Calu3 (cell line): ENCODE measurements around the gene FGD5. TPM values are rescaled to one million over a fixed set of nuclear protein-coding genes. Genes with fewer than 3 reads are reported as not detected.

Experiments
- BruUV-seq: library from RNA; stranded (reverse); fragments of 400-500 nt; replicated peaks from 2 replicates; lab custom pipeline; 2021; lab: Mats Ljungman, UMichigan
- CTCF ChIA-PET: fragments of 300-600 bp; sonication (Branson Sonifier 250); formaldehyde crosslinking; loops from one replicate; lab custom pipeline; 2022; ENCODE audit warnings: antibody characterized with exemption; lab: Charles Lee
- DNase-seq: peaks from one replicate; pipeline ENCODE4 v3.0.0; 2022
- H3K27ac Mint-ChIP-seq: one replicate; pipeline ENCODE4 v1.8.0; 2022; ENCODE audit warnings: mixed read lengths; ENCODE audit not compliant: unreplicated experiment
- H3K27me3 Mint-ChIP-seq: one replicate; pipeline ENCODE4 v1.8.0; 2022; ENCODE audit warnings: mixed read lengths; ENCODE audit not compliant: unreplicated experiment
- H3K36me3 Mint-ChIP-seq: one replicate; pipeline ENCODE4 v1.8.0; 2022; ENCODE audit warnings: mild to moderate bottlenecking, moderate library complexity, mixed read lengths; ENCODE audit not compliant: insufficient read depth, unreplicated experiment
- H3K4me1 Mint-ChIP-seq: one replicate; pipeline ENCODE4 v1.8.0; 2022; ENCODE audit warnings: mild to moderate bottlenecking, low read depth, mixed read lengths; ENCODE audit not compliant: unreplicated experiment
- H3K4me3 Mint-ChIP-seq: one replicate; pipeline ENCODE4 v1.8.0; 2022; ENCODE audit warnings: mild to moderate bottlenecking, low read depth, moderate library complexity, mixed read lengths; ENCODE audit not compliant: unreplicated experiment
- H3K9me3 Mint-ChIP-seq: one replicate; pipeline ENCODE4 v1.8.0; 2022; ENCODE audit warnings: low read depth, mixed read lengths; ENCODE audit not compliant: unreplicated experiment
- intact Hi-C: fragments of 100-400 bp; cut with micrococcal nuclease; formaldehyde crosslinking; loops from one replicate; pipeline ENCODE4 v1.10.0; 2022; ENCODE audit not compliant: unreplicated experiment
- total RNA-seq: library from RNA; stranded (reverse); gene quantifications from 2 replicates; pipeline ENCODE4 v1.2.3, GENCODE V29; 2022
- TF ChIP-seq, protein P1 (sequence below): fragments of 200-600 bp; IDR thresholded peaks from one replicate; pipeline ENCODE4 v1.8.0; 2022; ENCODE audit warnings: antibody characterized with exemption; ENCODE audit not compliant: unreplicated experiment

The FGD5 gene
- total RNA-seq, 1 experiment from 2014 or later, result not detected

DNA sequence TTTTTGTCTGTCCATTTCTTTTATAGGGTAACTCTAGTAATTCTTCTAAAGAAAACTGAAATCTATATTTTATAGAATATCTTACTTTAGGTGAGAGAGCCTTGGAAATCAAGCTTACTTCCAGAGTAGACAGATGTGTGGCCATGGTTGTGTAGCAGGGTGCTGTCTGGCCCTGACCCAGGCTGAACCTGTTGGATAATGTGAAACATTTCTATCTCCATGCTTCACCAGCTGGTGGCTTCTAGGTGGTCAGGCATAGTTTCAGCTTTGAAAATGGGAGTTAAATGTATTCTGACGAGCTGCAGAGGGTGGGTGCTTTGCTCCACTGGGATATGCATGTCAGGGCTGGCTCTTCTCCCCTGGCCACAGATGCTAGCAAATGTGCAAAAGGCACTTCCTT lies 107.8 kb downstream of the FGD5 start:
- intact Hi-C loops, result loop anchor here (5.0 to 10.0 kb wide), 4 partner anchors 98 to 278 kb away; partner anchors contain the start of genes CAPN7 and MRPS25
- no peak overlapping the region for H3K4me3 Mint-ChIP-seq
- no peak overlapping the region for H3K27ac Mint-ChIP-seq
- H3K4me1 Mint-ChIP-seq, result no peaks in the 10 kb centered on the region
- CTCF ChIA-PET, result interaction anchor here (0.5 to 1.1 kb wide), 3 partner anchors 20 to 448 kb away, joined by 3 to 4 read pairs (median 3); partner anchors contain the start of gene RBSN
- BruUV-seq, result no TSS peak
- H3K27me3 Mint-ChIP-seq, result peaks cover 29% of the 10 kb centered on the region
- TF ChIP-seq, protein P1, sequence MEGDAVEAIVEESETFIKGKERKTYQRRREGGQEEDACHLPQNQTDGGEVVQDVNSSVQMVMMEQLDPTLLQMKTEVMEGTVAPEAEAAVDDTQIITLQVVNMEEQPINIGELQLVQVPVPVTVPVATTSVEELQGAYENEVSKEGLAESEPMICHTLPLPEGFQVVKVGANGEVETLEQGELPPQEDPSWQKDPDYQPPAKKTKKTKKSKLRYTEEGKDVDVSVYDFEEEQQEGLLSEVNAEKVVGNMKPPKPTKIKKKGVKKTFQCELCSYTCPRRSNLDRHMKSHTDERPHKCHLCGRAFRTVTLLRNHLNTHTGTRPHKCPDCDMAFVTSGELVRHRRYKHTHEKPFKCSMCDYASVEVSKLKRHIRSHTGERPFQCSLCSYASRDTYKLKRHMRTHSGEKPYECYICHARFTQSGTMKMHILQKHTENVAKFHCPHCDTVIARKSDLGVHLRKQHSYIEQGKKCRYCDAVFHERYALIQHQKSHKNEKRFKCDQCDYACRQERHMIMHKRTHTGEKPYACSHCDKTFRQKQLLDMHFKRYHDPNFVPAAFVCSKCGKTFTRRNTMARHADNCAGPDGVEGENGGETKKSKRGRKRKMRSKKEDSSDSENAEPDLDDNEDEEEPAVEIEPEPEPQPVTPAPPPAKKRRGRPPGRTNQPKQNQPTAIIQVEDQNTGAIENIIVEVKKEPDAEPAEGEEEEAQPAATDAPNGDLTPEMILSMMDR, result no peak
- no peak for DNase-seq
- no peaks in the 10 kb centered on the region for H3K36me3 Mint-ChIP-seq
- H3K9me3 Mint-ChIP-seq, result no peaks in the 10 kb centered on the region

GRCh38 chr3:14927308-14927707 lies 108.5 kb downstream of the FGD5 start:
- H3K4me3 Mint-ChIP-seq, result no peak overlapping the region
- BruUV-seq, result no TSS peak
- no peaks in the 10 kb centered on the region for H3K4me1 Mint-ChIP-seq
- H3K36me3 Mint-ChIP-seq, result no peaks in the 10 kb centered on the region
- H3K27ac Mint-ChIP-seq, result no peak overlapping the region
- CTCF ChIA-PET, result interaction anchor here (1.0 kb wide), 1 partner anchor 20 kb away, joined by 3 read pairs; no protein-coding TSS in a partner anchor
- TF ChIP-seq, protein P1, result no peak
- no peak for DNase-seq
- no peaks in the 10 kb centered on the region for H3K9me3 Mint-ChIP-seq
- intact Hi-C loops, result loop anchor here (5.0 to 10.0 kb wide), 4 partner anchors 97 to 277 kb away; partner anchors contain the start of genes CAPN7 and MRPS25
- peaks cover 25% of the 10 kb centered on the region for H3K27me3 Mint-ChIP-seq

GRCh38 chr3:14929310-14930074 lies 110.7 kb downstream of the FGD5 start:
- no TSS peak for BruUV-seq

DNA sequence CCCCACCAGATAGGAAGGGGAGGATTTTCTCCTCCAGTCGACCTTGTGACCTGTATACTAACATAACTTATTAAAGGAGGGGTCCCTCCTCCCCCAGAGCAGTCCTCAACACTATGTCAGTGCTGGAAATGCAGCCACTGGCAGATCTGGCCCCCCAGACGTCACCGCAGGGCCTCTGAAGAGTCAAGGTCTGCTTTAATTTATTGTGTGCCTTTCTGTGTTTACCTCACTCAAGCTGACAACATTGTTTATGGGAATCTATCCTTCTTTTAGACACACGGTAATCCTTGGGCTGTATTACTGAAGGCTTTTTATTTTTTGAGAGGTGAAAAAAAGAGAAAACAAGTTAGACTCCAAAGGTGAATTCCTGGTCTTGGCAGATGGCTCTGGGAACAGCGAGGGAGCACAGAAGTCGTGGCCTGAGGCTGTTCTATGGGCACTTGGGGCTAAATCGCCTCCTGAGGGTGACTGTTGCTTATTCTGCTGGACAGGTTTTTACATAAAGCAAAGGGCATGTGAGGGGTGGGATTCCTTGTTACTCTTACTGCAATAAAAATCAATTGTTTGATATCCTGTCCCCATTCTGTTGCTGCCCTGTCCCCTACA lies 115.2 kb downstream of the FGD5 start:
- Mint-ChIP-seq H3K27ac (no peak overlapping the region), H3K4me3 (no peak overlapping the region), H3K9me3 (no peaks in the 10 kb centered on the region)

More at GRCh38 chr3:14929310-14930074, 110.7 kb downstream of the FGD5 start:
- no peaks in the 10 kb centered on the region for H3K4me1 Mint-ChIP-seq
- intact Hi-C loops, result loop anchor here (5.0 to 10.0 kb wide), 4 partner anchors 95 to 275 kb away; partner anchors contain the start of genes CAPN7 and MRPS25
- H3K4me3 Mint-ChIP-seq, result no peak overlapping the region
- H3K9me3 Mint-ChIP-seq, result no peaks in the 10 kb centered on the region
- TF ChIP-seq, protein P1, result no peak
- CTCF ChIA-PET, result no interaction called here
- no peak overlapping the region for H3K27ac Mint-ChIP-seq
- peaks cover 4% of the 10 kb centered on the region for H3K27me3 Mint-ChIP-seq
- DNase-seq, result no peak
- no peaks in the 10 kb centered on the region for H3K36me3 Mint-ChIP-seq

More for the DNA sequence above, 115.2 kb downstream of the FGD5 start:
- no peak for DNase-seq
- CTCF ChIA-PET, result interaction anchor here (0.6 kb wide), 1 partner anchor 420 kb away, joined by 4 read pairs; no protein-coding TSS in a partner anchor
- no TSS peak for BruUV-seq
- TF ChIP-seq, protein P1, result no peak
- no peaks in the 10 kb centered on the region for H3K27me3 Mint-ChIP-seq
- no peaks in the 10 kb centered on the region for H3K36me3 Mint-ChIP-seq
- H3K4me1 Mint-ChIP-seq, result no peaks in the 10 kb centered on the region
- intact Hi-C loops, result no loop called here
